ENCODE measurements around the gene SRD5A1. TPM values are rescaled to one million over a fixed set of nuclear protein-coding genes. Genes with fewer than 3 reads are reported as not detected.
"Not testable (repeated sequence)": the region's sequence is repeated elsewhere in the genome, so short reads cannot be mapped to it uniquely, and the experiment has no call there.

SRD5A1 gene
- total and polyA plus RNA-seq, 12 donors, result 1.6 to 15.0 (median 6.7) TPM

DNA sequence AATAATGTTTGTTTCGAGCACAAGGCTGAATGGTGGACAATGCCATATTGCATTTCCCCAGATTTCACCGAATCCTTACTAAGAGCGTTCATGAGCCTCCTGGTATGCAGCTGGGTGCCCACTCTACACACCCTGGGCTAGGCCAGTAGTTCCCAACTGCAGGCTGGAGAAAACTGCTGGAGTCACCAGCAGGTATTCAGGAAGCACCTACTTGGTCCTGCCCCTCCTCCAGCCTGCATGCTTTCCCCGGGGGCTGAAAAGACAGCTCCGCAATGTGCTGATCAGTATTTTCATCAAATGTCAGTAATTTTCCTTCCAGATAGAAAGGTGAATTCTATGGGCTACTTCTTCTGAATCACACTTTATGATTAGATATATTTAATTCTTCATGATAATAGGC, 34.4 kb downstream of the SRD5A1 start:
- DNase-seq, result no peak
- no peaks in the 10 kb centered on the region for H3K9me3 ChIP-seq (replicated peaks in 1 of 3)
- no peak overlapping the region for H3K4me3 ChIP-seq
- 91 to 97% (median 94%) methylated on average over 5 of the region's 5 CpGs for WGBS, 4 donors
- H3K36me3 ChIP-seq (replicated peaks in 1 of 2), result no peaks in the 10 kb centered on the region
- no peak for TF ChIP-seq POLR2A (IDR thresholded peaks at IDR 0.05)
- TF ChIP-seq, protein P1, sequence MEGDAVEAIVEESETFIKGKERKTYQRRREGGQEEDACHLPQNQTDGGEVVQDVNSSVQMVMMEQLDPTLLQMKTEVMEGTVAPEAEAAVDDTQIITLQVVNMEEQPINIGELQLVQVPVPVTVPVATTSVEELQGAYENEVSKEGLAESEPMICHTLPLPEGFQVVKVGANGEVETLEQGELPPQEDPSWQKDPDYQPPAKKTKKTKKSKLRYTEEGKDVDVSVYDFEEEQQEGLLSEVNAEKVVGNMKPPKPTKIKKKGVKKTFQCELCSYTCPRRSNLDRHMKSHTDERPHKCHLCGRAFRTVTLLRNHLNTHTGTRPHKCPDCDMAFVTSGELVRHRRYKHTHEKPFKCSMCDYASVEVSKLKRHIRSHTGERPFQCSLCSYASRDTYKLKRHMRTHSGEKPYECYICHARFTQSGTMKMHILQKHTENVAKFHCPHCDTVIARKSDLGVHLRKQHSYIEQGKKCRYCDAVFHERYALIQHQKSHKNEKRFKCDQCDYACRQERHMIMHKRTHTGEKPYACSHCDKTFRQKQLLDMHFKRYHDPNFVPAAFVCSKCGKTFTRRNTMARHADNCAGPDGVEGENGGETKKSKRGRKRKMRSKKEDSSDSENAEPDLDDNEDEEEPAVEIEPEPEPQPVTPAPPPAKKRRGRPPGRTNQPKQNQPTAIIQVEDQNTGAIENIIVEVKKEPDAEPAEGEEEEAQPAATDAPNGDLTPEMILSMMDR (IDR thresholded peaks at IDR 0.05), result no peak
- no peaks in the 10 kb centered on the region for H3K4me1 ChIP-seq (replicated peaks in 1 of 2)
- no peaks in the 10 kb centered on the region for H3K27me3 ChIP-seq
- no peak overlapping the region for H3K27ac ChIP-seq
- intact Hi-C loops (cut with DNase I), result no loop called here

DNA sequence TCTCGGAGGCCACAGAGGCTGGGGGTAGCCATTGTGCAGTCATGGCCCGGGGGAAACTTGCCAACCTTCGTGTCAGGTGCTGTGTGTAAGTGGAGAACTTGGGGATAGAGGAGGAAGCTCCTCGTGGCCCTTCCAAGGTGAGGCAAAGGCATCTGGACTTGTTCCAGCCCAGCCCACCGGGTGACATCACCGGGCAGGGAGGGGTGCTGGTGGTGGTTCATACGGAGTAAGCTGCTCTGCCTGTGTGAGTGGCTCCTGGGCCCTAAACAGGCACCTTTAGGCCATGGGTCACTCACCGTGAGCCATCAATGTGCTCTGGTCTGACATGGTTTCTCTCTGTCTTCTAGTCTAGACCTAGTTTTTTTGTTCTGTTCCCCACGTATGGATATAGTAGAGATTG, 35.5 kb downstream of the SRD5A1 start:
- not testable (repeated sequence) for H3K9me3 ChIP-seq (replicated peaks in 1 of 3)
- 76 to 88% (median 84%) methylated on average over 7 to 9 of the region's 9 CpGs for WGBS, 4 donors

DNA sequence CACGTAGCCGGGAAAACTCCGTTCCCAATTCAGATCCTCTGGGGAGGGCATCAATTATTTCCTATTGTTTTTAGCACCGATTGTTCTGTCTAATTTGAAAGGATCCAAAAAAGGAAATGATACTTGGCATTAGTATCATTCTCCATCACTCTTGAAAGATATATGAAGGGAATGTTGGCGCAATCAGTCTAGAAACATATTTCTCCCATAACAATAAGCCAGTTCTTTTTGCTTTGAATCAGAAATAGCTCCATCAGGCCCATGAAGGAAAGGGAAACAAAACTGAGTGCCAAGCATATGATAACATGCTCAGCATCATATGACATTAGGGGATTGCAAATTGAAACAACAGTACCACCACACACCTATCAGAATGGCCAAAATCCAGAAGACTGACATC, 39.8 kb downstream of the SRD5A1 start:
- Histone ChIP-seq H3K27ac (no peak overlapping the region), H3K9me3 (replicated peaks in 1 of 3) (no peaks in the 10 kb centered on the region), H3K36me3 (replicated peaks in 1 of 2) (no peaks in the 10 kb centered on the region), H3K27me3 (no peaks in the 10 kb centered on the region), H3K4me1 (replicated peaks in 1 of 2) (no peaks in the 10 kb centered on the region), H3K4me3 (no peak overlapping the region)
- TF ChIP-seq, protein P1 (IDR thresholded peaks at IDR 0.05), result no peak
- no peak for TF ChIP-seq POLR2A (IDR thresholded peaks at IDR 0.05)
- WGBS, 4 donors, result 82 to 91% (median 84%) methylated on average over 5 of the region's 5 CpGs
- DNase-seq, result no peak
- intact Hi-C loops (cut with DNase I), result no loop called here

More for the DNA sequence above, 35.5 kb downstream of the SRD5A1 start:
- intact Hi-C loops (cut with DNase I); H3K36me3 ChIP-seq (replicated peaks in 1 of 2); H3K27me3 ChIP-seq; H3K4me3 ChIP-seq; DNase-seq; H3K27ac ChIP-seq; H3K4me1 ChIP-seq (replicated peaks in 1 of 2): not testable (repeated sequence)

DNA sequence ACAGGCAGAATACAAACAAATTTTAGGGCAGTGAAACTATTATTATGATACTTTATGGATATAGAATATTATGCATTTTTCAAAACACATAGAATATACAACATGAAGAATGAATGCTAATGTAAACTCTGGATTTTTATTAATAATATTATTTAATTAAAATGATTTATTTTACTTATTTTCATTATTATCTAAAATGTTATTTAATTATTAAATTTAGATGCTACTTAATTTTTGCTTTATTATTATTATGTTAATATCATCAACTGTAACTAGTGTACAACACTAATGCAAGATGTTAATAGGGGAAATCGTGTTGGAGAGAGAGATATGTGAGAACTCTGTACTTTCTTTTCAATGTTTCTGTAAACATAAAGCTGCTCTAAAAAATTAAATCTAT, 40.7 kb downstream of the SRD5A1 start:
- Histone ChIP-seq H3K4me1 (replicated peaks in 1 of 2) (no peaks in the 10 kb centered on the region), H3K4me3 (no peak overlapping the region), H3K36me3 (replicated peaks in 1 of 2) (no peaks in the 10 kb centered on the region), H3K27me3 (no peaks in the 10 kb centered on the region), H3K9me3 (replicated peaks in 1 of 3) (no peaks in the 10 kb centered on the region), H3K27ac (no peak overlapping the region)
- 87 to 94% (median 90%) methylated on average over 1 of the region's 1 CpG for WGBS, 4 donors
- intact Hi-C loops (cut with DNase I), result no loop called here
- DNase-seq, result no peak
- no peak for TF ChIP-seq POLR2A (IDR thresholded peaks at IDR 0.05)
- TF ChIP-seq, protein P1 (IDR thresholded peaks at IDR 0.05), result no peak

DNA sequence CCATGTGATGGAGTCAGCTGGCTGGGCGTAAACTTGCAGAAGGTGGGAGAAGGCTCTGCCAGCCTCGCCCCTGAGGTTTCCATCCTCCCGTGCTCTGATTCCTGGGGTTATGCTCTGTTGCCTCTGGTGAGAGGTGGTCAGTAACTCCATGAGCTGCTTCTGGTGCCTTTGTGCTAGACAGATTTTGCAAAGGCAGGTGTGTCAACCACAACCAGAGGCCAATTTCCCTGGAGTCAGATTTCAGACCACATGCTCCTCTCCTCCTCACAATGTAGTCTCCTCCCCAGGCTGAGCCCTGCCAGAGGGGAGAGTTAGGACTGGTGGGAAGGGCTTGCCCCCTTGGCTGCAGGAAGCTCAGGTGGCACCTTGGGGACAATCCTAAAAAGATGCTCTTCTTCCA, 41.2 kb downstream of the SRD5A1 start:
- Histone ChIP-seq H3K4me1 (replicated peaks in 1 of 2) (no peaks in the 10 kb centered on the region), H3K9me3 (replicated peaks in 1 of 3) (no peaks in the 10 kb centered on the region), H3K27me3 (no peaks in the 10 kb centered on the region), H3K27ac (no peak overlapping the region), H3K4me3 (no peak overlapping the region), H3K36me3 (replicated peaks in 1 of 2) (no peaks in the 10 kb centered on the region)
- 85 to 98% (median 93%) methylated on average over 3 of the region's 3 CpGs for WGBS, 4 donors
- intact Hi-C loops (cut with DNase I), result no loop called here
- no peak for TF ChIP-seq POLR2A (IDR thresholded peaks at IDR 0.05)
- TF ChIP-seq, protein P1 (IDR thresholded peaks at IDR 0.05), result no peak
- no peak for DNase-seq

Measured in adrenal gland (tissue), 12 donors.